K562 (cell line): Measurements from ENCODE around the gene SLX4IP. TPM values are rescaled to one million over a fixed set of nuclear protein-coding genes. Genes with fewer than 3 reads are reported as not detected.
"Not testable (repeated sequence)": the region's sequence is repeated elsewhere in the genome, so short reads cannot be mapped to it uniquely, and the experiment has no call there.

Experiments
- ATAC-seq: fragments of 200-7000 bp; cut with Tn5 transposase; 3 replicates; pipeline ENCODE4 v1.9.1; 2020; ENCODE audit warnings: moderate library complexity
- BruUV-seq: library from RNA; stranded (reverse); fragments of 400-500 nt; replicated peaks from 2 replicates; lab custom pipeline; 2021; lab: Mats Ljungman, UMichigan
- CTCF ChIA-PET: fragments of 300-600 bp; formaldehyde crosslinking; extraction: SDS; loops from one replicate; lab custom pipeline; 2021; ENCODE audit warnings: low intra/inter-chr PET ratio; lab: Yijun Ruan, JAX
- POLR2A ChIA-PET: fragments of 300-600, 350-650 bp; sonication (Branson Sonifier 250); formaldehyde crosslinking; extraction: SDS; loops from one replicate; lab custom pipeline; 2021; ENCODE audit warnings: antibody characterized with exemption, inconsistent platforms; lab: Yijun Ruan, JAX
- DNase-seq, 4 experiments: peaks; one replicate each; pipeline versions ENCODE4 v3.0.0 to v3.0.0-alpha.2; 2011 to 2018; ENCODE audit warnings: low spot score in 3 of 4, mixed read lengths in 3 of 4; ENCODE audit errors: extremely low read depth in 1 of 4
- FAIRE-seq: peaks from 2 replicates; lab custom pipeline; 2011; peaks lifted over from hg19 to GRCh38; lab: Jason Lieb, UNC
- H2AFZ ChIP-seq: 2 replicates; pipeline ENCODE4 v1.6.0; 2011; ENCODE audit warnings: low read depth, low read length, control low read depth, inconsistent platforms
- H3K27ac ChIP-seq: fragments of 200-600 bp; 3 replicates; pipeline ENCODE4 v1.8.0; 2011; ENCODE audit warnings: low read depth, mild to moderate bottlenecking, control low read depth, inconsistent platforms, low read length, moderate library complexity, mixed read lengths; ENCODE audit errors: extremely low read depth
- H3K27me3 ChIP-seq, 2 experiments: fragments of 300-600 bp in 1 of 2; 2 replicates in 1 of 2; 3 replicates in 1 of 2; pipeline versions ENCODE4 v1.6.0 to v1.8.0; 2011; ENCODE audit warnings: inconsistent platforms in 2 of 2, low read length in 2 of 2, mild to moderate bottlenecking in 1 of 2, mixed read lengths in 1 of 2, moderate library complexity in 1 of 2; ENCODE audit not compliant: control insufficient read depth in 2 of 2, insufficient read depth in 2 of 2
- H3K36me3 ChIP-seq: fragments of 300-600 bp; 3 replicates; pipeline ENCODE4 v1.8.0; 2011; ENCODE audit warnings: mild to moderate bottlenecking, low read length, inconsistent platforms; ENCODE audit not compliant: control insufficient read depth, insufficient read depth
- H3K4me1 ChIP-seq, 2 experiments: fragments of 200-600 bp in 1 of 2; replicated peaks in 1 of 2; 2 replicates in 1 of 2; 3 replicates in 1 of 2; pipeline versions ENCODE4 v1.5.1 to v1.8.0; 2011; ENCODE audit warnings: inconsistent platforms in 2 of 2, low read length in 2 of 2, mild to moderate bottlenecking in 1 of 2, mixed read lengths in 1 of 2, moderate library complexity in 1 of 2; ENCODE audit not compliant: control insufficient read depth in 2 of 2, insufficient read depth in 2 of 2
- H3K4me2 ChIP-seq: 2 replicates; pipeline ENCODE4 v1.6.1; 2011; ENCODE audit warnings: low read length, control low read depth, inconsistent platforms, mixed read lengths; ENCODE audit not compliant: insufficient read depth
- H3K4me3 ChIP-seq: fragments of 200-600 bp; sonication (generic), shearing (Covaris generic); 2 replicates; pipeline ENCODE4 v1.5.1; 2016; ENCODE audit warnings: control low read depth, inconsistent platforms
- H3K79me2 ChIP-seq: fragments of 200-600 bp; 3 replicates; pipeline ENCODE4 v1.8.0; 2011; ENCODE audit warnings: low read length, inconsistent platforms; ENCODE audit not compliant: control insufficient read depth, insufficient read depth
- H3K9ac ChIP-seq, 2 experiments: 2 replicates each; pipeline versions ENCODE4 v1.6.0 to v1.6.1; 2011; ENCODE audit warnings: low read depth in 2 of 2, low read length in 2 of 2, control low read depth in 1 of 2, inconsistent platforms in 1 of 2, mild to moderate bottlenecking in 1 of 2, mixed read lengths in 1 of 2; ENCODE audit not compliant: insufficient read depth in 1 of 2
- H3K9me1 ChIP-seq: one replicate; pipeline ENCODE4 v1.6.0; 2011; ENCODE audit warnings: inconsistent platforms, mild to moderate bottlenecking, low read length, moderate library complexity; ENCODE audit not compliant: control insufficient read depth, insufficient read depth
- H3K9me3 ChIP-seq: replicated peaks from 2 replicates; pipeline ENCODE4 v1.5.1; 2011; ENCODE audit warnings: low read depth, low read length, inconsistent platforms; ENCODE audit not compliant: control insufficient read depth, insufficient read depth
- H4K20me1 ChIP-seq: replicated peaks from 2 replicates; pipeline ENCODE4 v1.6.1; 2011; ENCODE audit warnings: low read length, inconsistent platforms, mixed read lengths; ENCODE audit not compliant: control insufficient read depth, insufficient read depth
- HDGF ChIP-seq: fragments of 450-650 bp; IDR thresholded peaks from 2 replicates; pipeline ENCODE4 v1.6.1; 2016
- JUND ChIP-seq, 2 experiments: IDR thresholded peaks; 2 replicates in 1 of 2; 3 replicates in 1 of 2; pipeline ENCODE4 v1.6.1; 2011; ENCODE audit warnings: borderline replicate concordance in 2 of 2, low read depth in 2 of 2, low read length in 2 of 2, improper control_type of control experiment in 1 of 2, missing biosample characterization in 1 of 2, missing genetic modification characterization in 1 of 2, missing genetic modification reagents in 1 of 2
- RAD21 ChIP-seq, 2 experiments: fragments of 250-450 bp in 1 of 2; fragments of 450-650 bp in 1 of 2; sonication (Bioruptor Pico) in 1 of 2; formaldehyde crosslinking in 1 of 2; IDR thresholded peaks in 1 of 2; conservative IDR thresholded peaks in 1 of 2; 2 replicates each; pipeline versions ENCODE4 v1.4.0 to v1.8.0; 2020 to 2022; ENCODE audit warnings: mild to moderate bottlenecking in 2 of 2, moderate library complexity in 1 of 2
- RFX7 ChIP-seq: fragments of 250-450 bp; sonication (Bioruptor Pico); IDR thresholded peaks from 2 replicates; pipeline ENCODE4 v1.5.1; 2021; ENCODE audit warnings: mild to moderate bottlenecking
- ZNF140 ChIP-seq: fragments of 250-450 bp; sonication (Bioruptor Pico); IDR thresholded peaks from 2 replicates; pipeline ENCODE4 v1.8.0; 2021; ENCODE audit warnings: moderate library complexity, mild to moderate bottlenecking, inconsistent platforms
- ZNF146 ChIP-seq: IDR thresholded peaks from one replicate; pipeline ENCODE4 v1.6.1; 2018; ENCODE audit warnings: missing compliant biosample characterization; ENCODE audit not compliant: unreplicated experiment
- ZNF184 ChIP-seq: sonication (generic); formaldehyde crosslinking; IDR thresholded peaks from 2 replicates; pipeline ENCODE4 v1.5.0; 2020; ENCODE audit warnings: missing genetic modification reagents
- ZNF347 ChIP-seq: fragments of 450-650 bp; formaldehyde crosslinking; IDR thresholded peaks from 2 replicates; pipeline ENCODE4 v1.4.0; 2020; ENCODE audit warnings: low read depth, mild to moderate bottlenecking, moderate library complexity
- WGBS: fragments of 100-300 bp; shearing (Covaris generic); methylation state at CpG from one replicate; pipeline ENCODE4 v1.1.6; 2016; ENCODE audit warnings: low coverage, mixed read lengths; ENCODE audit not compliant: insufficient coverage; ENCODE audit errors: missing lambda C conversion rate; 5-methylcytosine and 5-hydroxymethylcytosine counted together
- in situ Hi-C: fragments of 300-500 bp; cut with MboI; formaldehyde crosslinking; loops from 4 replicates; pipeline ENCODE4 v1.15.0; 2018; ENCODE audit warnings: inconsistent platforms, mixed read lengths
- intact Hi-C: fragments of 100-400 bp; cut with micrococcal nuclease; formaldehyde crosslinking; loops from 2 replicates; pipeline ENCODE4 v1.14.2; 2022
- polyA plus RNA-seq, 8 experiments: library from polyadenylated mRNA; depleted of rRNA in 4 of 8; stranded (reverse) in 5 of 8; unstranded in 3 of 8; fragments of >200 nt; fragmentation: Nextera tagmentation in 2 of 8; fragmentation: Illumina TruSeq in 1 of 8; extraction: Ambion mirVana in 2 of 8; extraction: Trizol in 1 of 8; gene quantifications; 2 replicates each; pipeline versions ENCODE4 v1.2.1 to v1.2.3, GENCODE V29; 2011 to 2014; ENCODE audit warnings: inconsistent platforms in 1 of 8, missing spikeins in 1 of 8
- total RNA-seq, 7 experiments: library from RNA; depleted of rRNA in 6 of 7; stranded (reverse); fragments of >200 nt in 6 of 7; fragmentation: Illumina TruSeq in 2 of 7; extraction: Trizol in 2 of 7; gene quantifications; 2 replicates each; pipeline versions ENCODE4 v1.2.1 to v1.2.3, GENCODE V29; 2011 to 2021; ENCODE audit warnings: low replicate concordance in 1 of 7
- TF ChIP-seq, protein P1 (sequence below), 3 experiments: IDR thresholded peaks in 2 of 3; conservative IDR thresholded peaks in 1 of 3; 2 replicates each; pipeline ENCODE4 v1.5.1; 2011 to 2012; ENCODE audit warnings: low read length in 3 of 3, mild to moderate bottlenecking in 3 of 3, control low read depth in 2 of 3, improper control_type of control experiment in 1 of 3, inconsistent platforms in 1 of 3, low read depth in 1 of 3, mixed read lengths in 1 of 3, moderate library complexity in 1 of 3; ENCODE audit not compliant: insufficient read depth in 2 of 3

Gene SLX4IP
- total and polyA plus RNA-seq, 9 of the 15 experiments (the other 6 are each of a cell fraction or from before 2014, with no cell fraction given) = 1.5 to 5.9 (median 3.5) TPM

- TF ChIP-seq ZNF140 (CRISPR knock-in tag) (no peak), ZNF146 (CRISPR knock-in tag) (no peak), HDGF (no peak), RFX7 (CRISPR knock-in tag) (no peak), ZNF347 (CRISPR knock-in tag) (no peak)
Observed at GRCh38 chr20:10610251-10610650, 175.1 kb downstream of the SLX4IP start (continued).

GRCh38 chr20:10611357-10611756, 176.3 kb downstream of the SLX4IP start:
- Histone ChIP-seq H3K9me1 (no peaks in the 10 kb centered on the region), H3K4me3 (no peak overlapping the region), H3K27me3 (no peaks in the 10 kb centered on the region), H3K36me3 (no peaks in the 10 kb centered on the region), H4K20me1 (no peaks in the 10 kb centered on the region), H3K9ac (no peak overlapping the region), H2AFZ (no peak overlapping the region), H3K27ac (no peak overlapping the region), H3K79me2 (no peaks in the 10 kb centered on the region), H3K4me2 (no peak overlapping the region), H3K4me1 (no peaks in the 10 kb centered on the region; a peak in 1 of 5 replicates), H3K9me3 (no peaks in the 10 kb centered on the region)
- FAIRE-seq (no peak), DNase-seq (peak; percentile 8 to 18 (median 14)), ATAC-seq (peak; percentile 77; the same call in 2 of the 3 replicates)
- 33% methylated on average over 1 of the region's 1 CpG for WGBS
- ChIA-PET POLR2A (no interaction called here), CTCF (no interaction called here)
- in situ Hi-C loops (no loop called here), intact Hi-C loops (no loop called here)
- TF ChIP-seq, protein P1, sequence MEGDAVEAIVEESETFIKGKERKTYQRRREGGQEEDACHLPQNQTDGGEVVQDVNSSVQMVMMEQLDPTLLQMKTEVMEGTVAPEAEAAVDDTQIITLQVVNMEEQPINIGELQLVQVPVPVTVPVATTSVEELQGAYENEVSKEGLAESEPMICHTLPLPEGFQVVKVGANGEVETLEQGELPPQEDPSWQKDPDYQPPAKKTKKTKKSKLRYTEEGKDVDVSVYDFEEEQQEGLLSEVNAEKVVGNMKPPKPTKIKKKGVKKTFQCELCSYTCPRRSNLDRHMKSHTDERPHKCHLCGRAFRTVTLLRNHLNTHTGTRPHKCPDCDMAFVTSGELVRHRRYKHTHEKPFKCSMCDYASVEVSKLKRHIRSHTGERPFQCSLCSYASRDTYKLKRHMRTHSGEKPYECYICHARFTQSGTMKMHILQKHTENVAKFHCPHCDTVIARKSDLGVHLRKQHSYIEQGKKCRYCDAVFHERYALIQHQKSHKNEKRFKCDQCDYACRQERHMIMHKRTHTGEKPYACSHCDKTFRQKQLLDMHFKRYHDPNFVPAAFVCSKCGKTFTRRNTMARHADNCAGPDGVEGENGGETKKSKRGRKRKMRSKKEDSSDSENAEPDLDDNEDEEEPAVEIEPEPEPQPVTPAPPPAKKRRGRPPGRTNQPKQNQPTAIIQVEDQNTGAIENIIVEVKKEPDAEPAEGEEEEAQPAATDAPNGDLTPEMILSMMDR (IDR thresholded peaks at IDR 0.05 in 2 of 3, conservative IDR thresholded peaks at IDR 0.05 in 1 of 3; ENCODE audit: insufficient read depth in 2 of 3, low read depth in 1 of 3, low read length in 3 of 3) = peak; percentile 21 to 41 (median 28); a peak in 4 of 6 replicates
- no peak for TF ChIP-seq JUND (IDR thresholded peaks at IDR 0.05; ENCODE audit: borderline replicate concordance, low read depth, low read length)
- no peak for TF ChIP-seq JUND (tag; IDR thresholded peaks at IDR 0.05; ENCODE audit: borderline replicate concordance, low read depth, low read length)
- TF ChIP-seq ZNF184 (CRISPR knock-in tag) = 0 out of 2 replicates have a peak, but pooled peaks have one; percentile 7
- peak in 1 of 2 experiments; percentile 30; a peak in 1 of 4 replicates for TF ChIP-seq RAD21 (CRISPR knock-in tag; conservative IDR thresholded peaks at IDR 0.05 in 1 of 2, IDR thresholded peaks at IDR 0.05 in 1 of 2)
- BruUV-seq = no TSS peak

DNA sequence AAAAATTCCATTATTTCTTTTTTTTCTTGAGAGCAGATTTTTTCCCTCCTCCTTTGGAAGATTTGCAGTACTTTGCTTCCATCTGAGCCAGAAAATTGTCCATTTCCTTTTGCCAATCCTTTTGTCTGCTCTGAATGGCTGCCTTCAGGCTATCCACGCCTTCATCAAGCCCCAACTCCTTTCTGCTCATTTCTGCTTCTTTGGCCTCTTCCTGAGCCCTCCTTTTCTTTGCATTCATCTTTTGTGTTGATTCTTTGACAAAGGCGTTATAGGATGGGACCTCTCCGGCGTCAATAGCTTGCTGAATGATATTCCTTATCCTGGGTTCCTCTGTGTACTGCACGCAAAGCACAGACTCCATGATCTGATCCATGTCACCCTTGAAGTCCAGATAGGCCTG, 178.3 kb downstream of the SLX4IP start:
- DNase-seq, H3K9ac ChIP-seq, H3K9me3 ChIP-seq, H4K20me1 ChIP-seq, H3K4me2 ChIP-seq, CTCF ChIA-PET, H2AFZ ChIP-seq, H3K4me3 ChIP-seq, H3K4me1 ChIP-seq, intact Hi-C loops, BruUV-seq, POLR2A ChIA-PET, H3K27ac ChIP-seq, in situ Hi-C loops, H3K36me3 ChIP-seq, H3K79me2 ChIP-seq, H3K9me1 ChIP-seq, H3K27me3 ChIP-seq, FAIRE-seq: not testable (repeated sequence)
- 64% methylated on average over 2 of the region's 5 CpGs for WGBS
- ATAC-seq = peak; percentile 57; the same call in 1 of the 3 replicates
